HepG2 (cell line): Measurements from ENCODE around the gene MCOLN1. TPM values are rescaled to one million over a fixed set of nuclear protein-coding genes. Genes with fewer than 3 reads are reported as not detected.

ENCODE experiments used
- CC2D1A ChIP-seq: sonication (generic); formaldehyde crosslinking; IDR thresholded peaks from 2 replicates; pipeline ENCODE4 v1.8.1; 2023; ENCODE audit warnings: mild to moderate bottlenecking, missing genetic modification reagents
- CERS6 ChIP-seq: sonication (generic); formaldehyde crosslinking; IDR thresholded peaks from 2 replicates; pipeline ENCODE4 v1.5.0; 2020; ENCODE audit warnings: missing genetic modification reagents
- DMTF1 ChIP-seq: sonication (generic); formaldehyde crosslinking; IDR thresholded peaks from 2 replicates; pipeline ENCODE4 v1.4.0; 2020; ENCODE audit warnings: mild to moderate bottlenecking, missing genetic modification reagents
- HNF4A ChIP-seq: sonication (generic); formaldehyde crosslinking; IDR thresholded peaks from 2 replicates; pipeline ENCODE4 v1.4.0; 2020; ENCODE audit warnings: missing genetic modification reagents
- KAT7 ChIP-seq: IDR thresholded peaks from 2 replicates; pipeline ENCODE4 v1.6.1; 2018; ENCODE audit warnings: borderline replicate concordance, missing compliant biosample characterization
- RARG ChIP-seq: sonication (generic); formaldehyde crosslinking; IDR thresholded peaks from 2 replicates; pipeline ENCODE4 v1.4.0; 2020; ENCODE audit warnings: low read depth, mild to moderate bottlenecking, missing genetic modification reagents
- SIN3B ChIP-seq: fragments of 150-350 bp; IDR thresholded peaks from 2 replicates; pipeline ENCODE4 v1.6.1; 2014; ENCODE audit warnings: low read length
- STAT5B ChIP-seq: sonication (generic); formaldehyde crosslinking; IDR thresholded peaks from 2 replicates; pipeline ENCODE4 v1.4.0; 2020; ENCODE audit warnings: missing genetic modification reagents
- ZNF234 ChIP-seq: sonication (generic); formaldehyde crosslinking; conservative IDR thresholded peaks from 2 replicates; pipeline ENCODE4 v1.5.1; 2020; ENCODE audit warnings: mild to moderate bottlenecking, missing genetic modification reagents
- ZNF253 ChIP-seq: sonication (generic); formaldehyde crosslinking; IDR thresholded peaks from 2 replicates; pipeline ENCODE4 v1.8.0; 2022; ENCODE audit warnings: mild to moderate bottlenecking, missing genetic modification reagents, borderline replicate concordance
- ZNF513 ChIP-seq: sonication (generic); formaldehyde crosslinking; conservative IDR thresholded peaks from 2 replicates; pipeline ENCODE4 v1.5.0; 2020; ENCODE audit warnings: missing genetic modification reagents
- ZNF549 ChIP-seq: sonication (generic); formaldehyde crosslinking; IDR thresholded peaks from 2 replicates; pipeline ENCODE4 v1.5.0; 2020; ENCODE audit warnings: missing genetic modification reagents
- ZNF646 ChIP-seq: sonication (generic); formaldehyde crosslinking; IDR thresholded peaks from 2 replicates; pipeline ENCODE4 v1.9.0; 2021; ENCODE audit warnings: mild to moderate bottlenecking, missing genetic modification reagents
- ZNF781 ChIP-seq: sonication (generic); formaldehyde crosslinking; IDR thresholded peaks from 2 replicates; pipeline ENCODE4 v1.5.1; 2020; ENCODE audit warnings: borderline replicate concordance, mild to moderate bottlenecking, missing genetic modification reagents; ENCODE audit errors: not compliant biosample characterization
- polyA plus RNA-seq, 8 experiments: library from polyadenylated mRNA; depleted of rRNA in 3 of 8; stranded (reverse) in 7 of 8; unstranded in 1 of 8; fragments of >200 nt; fragmentation: Illumina TruSeq in 4 of 8; extraction: Trizol in 4 of 8; gene quantifications; 2 replicates each; pipeline versions ENCODE4 v1.2.1 to v1.2.3, GENCODE V29; 2011 to 2016; ENCODE audit warnings: low read depth in 4 of 8, missing spikeins in 1 of 8, mixed read lengths in 1 of 8; ENCODE audit not compliant: insufficient read depth in 1 of 8
- total RNA-seq, 5 experiments: library from RNA; depleted of rRNA; stranded (reverse); fragments of >200 nt; fragmentation: Illumina TruSeq; extraction: Trizol; gene quantifications; 2 replicates each; pipeline ENCODE4 v1.2.3, GENCODE V29; 2016; ENCODE audit warnings: low read depth in 1 of 5

MCOLN1 gene
- total and polyA plus RNA-seq, 2 of the 13 experiments (the other 11 are each of a cell fraction or from before 2014, with no cell fraction given), result 3.4 to 15.7 TPM

GRCh38 chr19:7562646-7563393, 40.4 kb downstream of the MCOLN1 start (continued):
- TF ChIP-seq ZNF646 (CRISPR knock-in tag) (peak; percentile 63; the same call in 1 of the 2 replicates), CC2D1A (CRISPR knock-in tag) (0 out of 2 replicates have a peak, but pooled peaks have one; percentile 48), ZNF781 (CRISPR knock-in tag) (peak; percentile 99), KAT7 (CRISPR knock-in tag) (no peak), ZNF549 (0 out of 2 replicates have a peak, but pooled peaks have one; percentile 38), ZNF513 (CRISPR knock-in tag) (no peak), ZNF253 (peak; percentile 87; the same call in 1 of the 2 replicates), SIN3B (no peak), STAT5B (CRISPR knock-in tag) (peak; percentile 99), ZNF234 (no peak), CERS6 (CRISPR knock-in tag) (peak; percentile 98), DMTF1 (CRISPR knock-in tag) (peak; percentile 81; the same call in 1 of the 2 replicates), HNF4A (CRISPR knock-in tag) (0 out of 2 replicates have a peak, but pooled peaks have one; percentile 20), RARG (CRISPR knock-in tag) (peak; percentile 86; the same call in 1 of the 2 replicates)
